Measurements from ENCODE around the gene ST8SIA1. TPM values are rescaled to one million over a fixed set of nuclear protein-coding genes. Genes with fewer than 3 reads are reported as not detected.

ST8SIA1 gene
- total RNA-seq, 3 donors from 2014 or later, result 2.6 to 11.1 (median 10.4) TPM

DNA sequence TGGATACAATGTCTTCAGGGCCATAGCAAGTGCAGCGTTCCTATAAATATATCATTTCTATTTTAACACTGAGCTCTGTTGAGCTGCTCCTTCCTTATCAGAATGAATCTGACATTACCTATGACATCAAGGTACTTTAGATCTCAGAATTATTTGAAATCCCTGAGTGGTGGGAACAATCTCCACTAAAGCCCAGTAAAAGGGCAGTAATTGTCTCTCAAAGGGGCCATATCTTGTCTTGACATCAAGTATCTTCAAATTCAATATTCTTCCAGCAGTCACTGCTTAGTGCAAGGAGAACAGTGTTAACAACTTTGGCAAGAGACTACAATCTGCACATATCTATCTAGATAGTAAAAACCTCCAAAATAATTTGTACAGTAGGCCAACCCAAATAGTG lies 21.7 kb upstream of the ST8SIA1 start:
- no peaks in the 10 kb centered on the region for H3K36me3 ChIP-seq
- no peak overlapping the region for H3K27ac ChIP-seq
- TF ChIP-seq, protein P1, sequence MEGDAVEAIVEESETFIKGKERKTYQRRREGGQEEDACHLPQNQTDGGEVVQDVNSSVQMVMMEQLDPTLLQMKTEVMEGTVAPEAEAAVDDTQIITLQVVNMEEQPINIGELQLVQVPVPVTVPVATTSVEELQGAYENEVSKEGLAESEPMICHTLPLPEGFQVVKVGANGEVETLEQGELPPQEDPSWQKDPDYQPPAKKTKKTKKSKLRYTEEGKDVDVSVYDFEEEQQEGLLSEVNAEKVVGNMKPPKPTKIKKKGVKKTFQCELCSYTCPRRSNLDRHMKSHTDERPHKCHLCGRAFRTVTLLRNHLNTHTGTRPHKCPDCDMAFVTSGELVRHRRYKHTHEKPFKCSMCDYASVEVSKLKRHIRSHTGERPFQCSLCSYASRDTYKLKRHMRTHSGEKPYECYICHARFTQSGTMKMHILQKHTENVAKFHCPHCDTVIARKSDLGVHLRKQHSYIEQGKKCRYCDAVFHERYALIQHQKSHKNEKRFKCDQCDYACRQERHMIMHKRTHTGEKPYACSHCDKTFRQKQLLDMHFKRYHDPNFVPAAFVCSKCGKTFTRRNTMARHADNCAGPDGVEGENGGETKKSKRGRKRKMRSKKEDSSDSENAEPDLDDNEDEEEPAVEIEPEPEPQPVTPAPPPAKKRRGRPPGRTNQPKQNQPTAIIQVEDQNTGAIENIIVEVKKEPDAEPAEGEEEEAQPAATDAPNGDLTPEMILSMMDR (IDR thresholded peaks at IDR 0.05), result no peak
- TF ChIP-seq POLR2AphosphoS5 (IDR thresholded peaks at IDR 0.05), result no peak
- TF ChIP-seq POLR2A (IDR thresholded peaks at IDR 0.05), result no peak
- intact Hi-C loops (cut with DNase I; ENCODE audit: low total_unique reads), result no loop called here
- no peaks in the 10 kb centered on the region for H3K4me1 ChIP-seq
- no peak for DNase-seq (ENCODE audit: low spot score in 2 of 2)
- H3K4me3 ChIP-seq, result no peak overlapping the region
- H3K27me3 ChIP-seq, result no peaks in the 10 kb centered on the region
- no peaks in the 10 kb centered on the region for H3K9me3 ChIP-seq

DNA sequence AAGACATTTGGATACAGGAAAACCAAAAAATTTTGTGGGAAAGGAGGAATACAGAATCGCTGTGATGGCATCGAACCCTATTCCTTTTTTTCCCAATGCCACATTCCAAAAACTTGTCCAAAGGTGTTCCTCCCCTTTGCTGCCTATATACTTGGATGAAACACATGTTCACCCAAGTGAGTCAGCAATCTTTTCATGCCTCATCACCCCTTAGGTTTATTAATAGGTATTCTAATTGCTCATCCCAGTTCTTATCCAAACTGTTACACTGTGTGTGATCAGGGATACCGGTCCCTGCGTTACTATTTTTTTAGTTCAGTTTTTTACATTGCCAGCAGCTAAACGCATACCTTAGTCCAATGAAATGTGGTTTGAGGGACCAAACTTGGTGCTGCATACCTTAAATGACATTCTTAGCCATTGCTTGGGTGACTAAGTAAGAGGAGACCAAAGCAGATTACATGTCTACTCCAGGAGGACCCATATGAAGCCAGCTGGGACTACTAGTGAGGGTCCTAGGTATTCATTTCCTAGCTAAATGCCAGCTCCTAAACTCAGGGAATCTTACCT lies 20.6 kb upstream of the ST8SIA1 start:
- Histone ChIP-seq H3K36me3 (no peaks in the 10 kb centered on the region), H3K9me3 (no peaks in the 10 kb centered on the region), H3K4me1 (no peaks in the 10 kb centered on the region), H3K27me3 (no peaks in the 10 kb centered on the region), H3K4me3 (no peak overlapping the region), H3K27ac (no peak overlapping the region)
- no peak for DNase-seq (ENCODE audit: low spot score in 2 of 2)
- intact Hi-C loops (cut with DNase I; ENCODE audit: low total_unique reads), result no loop called here
- TF ChIP-seq POLR2A (IDR thresholded peaks at IDR 0.05) (no peak), POLR2AphosphoS5 (IDR thresholded peaks at IDR 0.05) (no peak)
- TF ChIP-seq, protein P1 (IDR thresholded peaks at IDR 0.05), result no peak

DNA sequence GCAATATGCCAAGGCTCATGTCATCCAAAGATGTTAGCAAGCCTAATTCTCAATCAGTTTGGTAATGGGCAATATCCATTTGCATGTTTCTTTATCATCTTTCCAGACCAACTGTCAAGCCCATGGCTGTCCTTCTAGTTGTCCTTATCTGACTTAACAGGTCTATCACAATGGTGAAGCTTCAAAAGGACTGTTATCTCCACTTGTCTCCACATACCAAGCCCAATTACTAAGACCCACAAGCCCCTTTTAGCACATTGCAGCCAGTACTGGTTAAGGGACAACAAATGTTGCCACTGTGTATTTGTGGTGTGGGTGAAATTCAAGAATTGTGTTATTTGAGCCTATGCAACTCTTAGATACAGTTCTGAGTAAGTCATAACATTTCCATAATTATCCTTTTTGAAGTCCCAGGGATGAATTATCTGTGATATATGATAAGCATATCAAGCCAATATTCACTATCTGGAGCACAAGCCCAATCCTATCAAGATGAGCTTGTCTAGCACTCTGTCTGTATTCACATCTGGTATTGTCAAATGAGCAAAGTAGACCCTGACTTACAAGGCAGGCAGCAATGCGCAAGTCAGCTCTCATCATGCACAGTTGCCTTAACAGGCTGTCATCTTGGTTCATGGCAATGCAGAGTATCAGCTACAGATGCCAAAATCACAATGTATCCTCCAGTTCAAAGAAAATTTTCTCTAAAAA lies 19.3 kb upstream of the ST8SIA1 start:
- Histone ChIP-seq H3K4me3 (no peak overlapping the region), H3K36me3 (no peaks in the 10 kb centered on the region), H3K27me3 (no peaks in the 10 kb centered on the region), H3K27ac (no peak overlapping the region), H3K9me3 (no peaks in the 10 kb centered on the region), H3K4me1 (no peaks in the 10 kb centered on the region)
- DNase-seq (ENCODE audit: low spot score in 2 of 2), result no peak
- intact Hi-C loops (cut with DNase I; ENCODE audit: low total_unique reads), result no loop called here
- TF ChIP-seq POLR2AphosphoS5 (IDR thresholded peaks at IDR 0.05), result no peak
- TF ChIP-seq, protein P1 (IDR thresholded peaks at IDR 0.05), result no peak
- no peak for TF ChIP-seq POLR2A (IDR thresholded peaks at IDR 0.05)

DNA sequence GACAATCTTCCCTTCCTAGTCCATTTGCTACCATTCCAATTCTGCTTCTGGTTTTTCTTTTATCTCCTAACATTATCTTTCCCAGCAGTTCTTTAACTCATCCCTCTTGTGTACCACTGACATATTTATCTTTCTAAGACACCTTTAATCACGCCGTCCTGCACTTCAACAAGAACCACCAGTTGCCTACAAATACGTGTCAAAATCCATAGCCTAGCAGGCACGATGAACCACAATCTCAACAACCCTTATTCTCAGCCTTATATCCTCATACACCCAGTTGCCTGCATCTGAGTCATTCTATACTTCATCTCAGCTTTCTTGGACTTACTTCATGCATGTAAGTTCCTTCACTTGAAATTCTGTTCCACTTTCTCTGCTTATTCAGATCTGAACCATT lies 16.4 kb upstream of the ST8SIA1 start:
- Histone ChIP-seq H3K36me3 (no peaks in the 10 kb centered on the region), H3K4me1 (no peaks in the 10 kb centered on the region), H3K9me3 (no peaks in the 10 kb centered on the region), H3K4me3 (no peak overlapping the region), H3K27ac (no peak overlapping the region), H3K27me3 (no peaks in the 10 kb centered on the region)
- DNase-seq (ENCODE audit: low spot score in 2 of 2), result no peak
- intact Hi-C loops (cut with DNase I; ENCODE audit: low total_unique reads), result no loop called here
- TF ChIP-seq POLR2AphosphoS5 (IDR thresholded peaks at IDR 0.05), result no peak
- TF ChIP-seq POLR2A (IDR thresholded peaks at IDR 0.05), result no peak
- TF ChIP-seq, protein P1 (IDR thresholded peaks at IDR 0.05), result no peak

DNA sequence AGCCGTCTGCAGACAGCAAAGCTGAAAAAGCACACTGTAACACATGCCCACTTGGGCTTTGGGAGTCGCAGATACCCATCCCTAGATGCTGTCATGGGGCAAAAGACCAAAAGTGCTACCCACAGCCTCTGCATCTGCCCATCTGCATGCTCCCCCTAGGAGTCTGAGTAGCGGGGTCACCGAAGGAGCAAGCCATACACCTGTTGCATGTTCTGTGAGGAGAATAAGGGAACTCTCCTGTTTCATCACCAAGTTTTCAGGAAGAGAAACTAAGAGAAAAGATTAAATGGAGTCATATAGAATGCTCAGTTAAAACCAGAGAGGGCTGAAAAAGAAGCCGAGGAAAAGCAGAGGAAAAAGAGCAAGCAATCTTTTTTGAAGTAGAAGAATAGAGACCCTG lies 13.7 kb upstream of the ST8SIA1 start:
- H3K4me1 ChIP-seq, result no peaks in the 10 kb centered on the region
- no peak overlapping the region for H3K27ac ChIP-seq
- DNase-seq (ENCODE audit: low spot score in 2 of 2), result no peak
- no peak overlapping the region for H3K4me3 ChIP-seq
- no peaks in the 10 kb centered on the region for H3K36me3 ChIP-seq
- intact Hi-C loops (cut with DNase I; ENCODE audit: low total_unique reads), result no loop called here
- no peaks in the 10 kb centered on the region for H3K27me3 ChIP-seq
- no peaks in the 10 kb centered on the region for H3K9me3 ChIP-seq
- TF ChIP-seq POLR2AphosphoS5 (IDR thresholded peaks at IDR 0.05), result no peak
- TF ChIP-seq, protein P1 (IDR thresholded peaks at IDR 0.05), result no peak
- no peak for TF ChIP-seq POLR2A (IDR thresholded peaks at IDR 0.05)

Data from breast epithelium (tissue), 4 donors.